Stimulated activated naive B cell treated with anti-CD40 and anti-IgM and Interleukin-4, amounts not matched to agents 10 μg/mL and 1 μg/mL and 100 μg/mL, for 72 hours (primary cell): Measurements from ENCODE around the gene MINPP1.
A peak's percentile ranks its signal among the peaks of the same experiment; 100 is the strongest.
"Not testable (repeated sequence)": the region's sequence is repeated elsewhere in the genome, so short reads cannot be mapped to it uniquely, and the experiment has no call there.

Experiments
- ATAC-seq, 2 donors: fragments of 150-1000 bp; cut with Tn5 transposase; replicated peaks; 2 replicates each; pipeline ENCODE4 v1.10.0; 2021; ENCODE audit warnings: moderate library complexity in 1 of 2
- DNase-seq: peaks from one replicate; pipeline ENCODE4 v3.0.0; 2021
- H3K27ac Mint-ChIP-seq: one replicate; pipeline ENCODE4 v1.8.0; 2022; ENCODE audit warnings: mild to moderate bottlenecking, mixed read lengths
- H3K27me3 Mint-ChIP-seq, 2 donors: one replicate each; pipeline ENCODE4 v1.8.0; 2022; ENCODE audit warnings: mixed read lengths in 2 of 2
- H3K36me3 Mint-ChIP-seq, 2 donors: one replicate each; pipeline ENCODE4 v1.8.0; 2022; ENCODE audit warnings: mixed read lengths in 2 of 2, mild to moderate bottlenecking in 1 of 2
- H3K4me1 Mint-ChIP-seq, 2 donors: one replicate each; pipeline ENCODE4 v1.8.0; 2022; ENCODE audit warnings: mixed read lengths in 2 of 2, mild to moderate bottlenecking in 1 of 2
- H3K4me3 Mint-ChIP-seq, 2 donors: one replicate each; pipeline ENCODE4 v1.8.0; 2022; ENCODE audit warnings: mild to moderate bottlenecking in 2 of 2, mixed read lengths in 2 of 2, moderate library complexity in 1 of 2
- H3K9me3 Mint-ChIP-seq, 2 donors: one replicate each; pipeline ENCODE4 v1.8.0; 2022; ENCODE audit warnings: mixed read lengths in 2 of 2, mild to moderate bottlenecking in 1 of 2

The MINPP1 gene

GRCh38 chr10:87504640-87505365, at the start of gene MINPP1:
Gene MINPP1 (plus strand): TSS chr10:87504893. CDS start chr10:87504916, 23 bp downstream.
- Mint-ChIP-seq H3K36me3 (peaks cover 3 to 9% of the 10 kb centered on the region in 2 donors), H3K9me3 (no peaks in the 10 kb centered on the region), H3K4me1 (peaks cover 7 to 9% of the 10 kb centered on the region in 2 donors), H3K27ac (peak within 1 kb of the TSS; percentile 93), H3K4me3 (peak within 1 kb of the TSS; percentile 92 to 94), H3K27me3 (peaks cover 3 to 6% of the 10 kb centered on the region in 2 donors)
- peak; percentile 90 to 92 for ATAC-seq
- peak; percentile 88 for DNase-seq

GRCh38 chr10:87456586-87457220, 48.0 kb upstream of the MINPP1 start:
- H3K27ac Mint-ChIP-seq, H3K9me3 Mint-ChIP-seq, H3K27me3 Mint-ChIP-seq, H3K4me3 Mint-ChIP-seq, DNase-seq, H3K36me3 Mint-ChIP-seq, H3K4me1 Mint-ChIP-seq: not testable (repeated sequence)
- peak; percentile 23 to 36 for ATAC-seq

- H3K4me1 Mint-ChIP-seq, H3K27me3 Mint-ChIP-seq, H3K4me3 Mint-ChIP-seq: not testable (repeated sequence)
Measured at GRCh38 chr10:87461751-87462150, 42.9 kb upstream of the MINPP1 start.

GRCh38 chr10:87466849-87467248, 37.8 kb upstream of the MINPP1 start:
- not testable (repeated sequence) for H3K27ac Mint-ChIP-seq, H3K36me3 Mint-ChIP-seq, H3K4me1 Mint-ChIP-seq, H3K4me3 Mint-ChIP-seq, DNase-seq, H3K27me3 Mint-ChIP-seq, ATAC-seq, H3K9me3 Mint-ChIP-seq

More at GRCh38 chr10:87461751-87462150, 42.9 kb upstream of the MINPP1 start:
- ATAC-seq, DNase-seq, H3K27ac Mint-ChIP-seq, H3K9me3 Mint-ChIP-seq, H3K36me3 Mint-ChIP-seq: not testable (repeated sequence)

- H3K4me1 Mint-ChIP-seq, H3K27me3 Mint-ChIP-seq, H3K36me3 Mint-ChIP-seq, H3K27ac Mint-ChIP-seq, H3K9me3 Mint-ChIP-seq, H3K4me3 Mint-ChIP-seq, ATAC-seq, DNase-seq: not testable (repeated sequence)
Measured at GRCh38 chr10:87488733-87489132, 16.0 kb upstream of the MINPP1 start.

GRCh38 chr10:87490285-87490684, 14.4 kb upstream of the MINPP1 start:
- DNase-seq, H3K36me3 Mint-ChIP-seq, H3K27ac Mint-ChIP-seq, H3K4me3 Mint-ChIP-seq, ATAC-seq, H3K4me1 Mint-ChIP-seq, H3K9me3 Mint-ChIP-seq, H3K27me3 Mint-ChIP-seq: not testable (repeated sequence)

- H3K4me3 Mint-ChIP-seq, H3K27ac Mint-ChIP-seq, H3K9me3 Mint-ChIP-seq, DNase-seq, H3K36me3 Mint-ChIP-seq, ATAC-seq, H3K4me1 Mint-ChIP-seq: not testable (repeated sequence)
- peaks cover 7 to 13% of the 10 kb centered on the region in 2 donors for H3K27me3 Mint-ChIP-seq
Measured at GRCh38 chr10:87492450-87492849, 12.2 kb upstream of the MINPP1 start.

- ATAC-seq, H3K36me3 Mint-ChIP-seq, H3K27ac Mint-ChIP-seq, H3K9me3 Mint-ChIP-seq, DNase-seq, H3K4me3 Mint-ChIP-seq, H3K4me1 Mint-ChIP-seq: not testable (repeated sequence)
- H3K27me3 Mint-ChIP-seq = peaks cover 7 to 13% of the 10 kb centered on the region in 2 donors
Measured at GRCh38 chr10:87495446-87495845, 9.2 kb upstream of the MINPP1 start.

- H3K9me3 Mint-ChIP-seq, H3K36me3 Mint-ChIP-seq, H3K27ac Mint-ChIP-seq, H3K4me1 Mint-ChIP-seq, DNase-seq, ATAC-seq, H3K4me3 Mint-ChIP-seq: not testable (repeated sequence)
- H3K27me3 Mint-ChIP-seq = peaks cover 13 to 15% of the 10 kb centered on the region in 2 donors
Measured at GRCh38 chr10:87497386-87497785, 7.3 kb upstream of the MINPP1 start.

- ATAC-seq, DNase-seq, H3K27ac Mint-ChIP-seq, H3K4me1 Mint-ChIP-seq, H3K9me3 Mint-ChIP-seq, H3K36me3 Mint-ChIP-seq, H3K4me3 Mint-ChIP-seq: not testable (repeated sequence)
- peaks cover 12 to 13% of the 10 kb centered on the region in 2 donors for H3K27me3 Mint-ChIP-seq
Measured at GRCh38 chr10:87498106-87498789, 6.4 kb upstream of the MINPP1 start.

GRCh38 chr10:87500646-87501048, 4.0 kb upstream of the MINPP1 start:
- no peak overlapping the region for H3K27ac Mint-ChIP-seq
- H3K9me3 Mint-ChIP-seq = no peaks in the 10 kb centered on the region
- ATAC-seq (no peak), DNase-seq (no peak)
- peaks cover 2 to 3% of the 10 kb centered on the region in 2 donors for H3K4me1 Mint-ChIP-seq
- H3K36me3 Mint-ChIP-seq = no peaks in the 10 kb centered on the region
- H3K27me3 Mint-ChIP-seq = peaks cover 12 to 13% of the 10 kb centered on the region in 2 donors
- no peak overlapping the region for H3K4me3 Mint-ChIP-seq

GRCh38 chr10:87503401-87503800, 1.3 kb upstream of the MINPP1 start:
- H3K27me3 Mint-ChIP-seq = peaks cover 3 to 6% of the 10 kb centered on the region in 2 donors

GRCh38 chr10:87503886-87504285, 807 bp upstream of the MINPP1 start:
- H3K27me3 Mint-ChIP-seq = peaks cover 3 to 6% of the 10 kb centered on the region in 2 donors
- ATAC-seq (no peak), DNase-seq (no peak)
- peak overlapping the region; percentile 92 to 94 for H3K4me3 Mint-ChIP-seq
- no peak overlapping the region for H3K27ac Mint-ChIP-seq
- peaks cover 7 to 9% of the 10 kb centered on the region in 2 donors for H3K4me1 Mint-ChIP-seq
- no peaks in the 10 kb centered on the region for H3K9me3 Mint-ChIP-seq
- peaks cover 2 to 4% of the 10 kb centered on the region in 2 donors for H3K36me3 Mint-ChIP-seq

More at GRCh38 chr10:87503401-87503800, 1.3 kb upstream of the MINPP1 start:
- ATAC-seq (no peak), DNase-seq (no peak)
- Mint-ChIP-seq H3K4me1 (peaks cover 7 to 9% of the 10 kb centered on the region in 2 donors), H3K27ac (no peak overlapping the region), H3K9me3 (no peaks in the 10 kb centered on the region), H3K36me3 (no peaks in the 10 kb centered on the region), H3K4me3 (no peak overlapping the region)

GRCh38 chr10:87504307-87504639, 420 bp upstream of the MINPP1 start:
- DNase-seq (no peak), ATAC-seq (no peak)
- H3K9me3 Mint-ChIP-seq = no peaks in the 10 kb centered on the region
- H3K4me1 Mint-ChIP-seq = peaks cover 7 to 9% of the 10 kb centered on the region in 2 donors
- H3K27ac Mint-ChIP-seq = peak overlapping the region; percentile 93
- H3K27me3 Mint-ChIP-seq = peaks cover 3 to 6% of the 10 kb centered on the region in 2 donors
- H3K4me3 Mint-ChIP-seq = peak overlapping the region; percentile 92 to 94
- H3K36me3 Mint-ChIP-seq = peaks cover 3 to 5% of the 10 kb centered on the region in 2 donors
